GM19238 (cell line): ENCODE results near the gene PRDM2.

Source experiments
- DNase-seq: peaks from one replicate; pipeline ENCODE4 v3.0.0; 2011; ENCODE audit warnings: low spot score; ENCODE audit not compliant: insufficient read length

Gene PRDM2

DNA sequence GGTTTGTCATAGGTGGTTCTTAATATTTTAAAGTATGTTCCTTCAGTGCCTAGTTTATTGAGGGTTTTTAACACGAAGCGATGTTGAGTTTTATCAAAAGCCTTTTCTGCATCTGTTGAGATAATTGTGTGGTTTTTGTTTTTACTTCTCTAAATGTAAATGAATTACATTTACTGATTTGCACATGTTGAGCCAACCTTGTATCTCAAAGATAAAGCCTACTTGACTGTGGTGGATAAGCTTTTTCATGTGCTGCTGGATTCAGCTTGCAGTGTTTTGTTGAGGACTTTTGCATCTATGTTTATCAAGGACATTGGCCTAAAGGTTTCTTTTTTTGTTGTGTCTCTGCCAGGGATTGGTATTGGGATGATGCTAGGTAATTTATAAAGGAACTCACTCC lies 142.5 kb downstream of the PRDM2 start:
- DNase-seq, result no peak

DNA sequence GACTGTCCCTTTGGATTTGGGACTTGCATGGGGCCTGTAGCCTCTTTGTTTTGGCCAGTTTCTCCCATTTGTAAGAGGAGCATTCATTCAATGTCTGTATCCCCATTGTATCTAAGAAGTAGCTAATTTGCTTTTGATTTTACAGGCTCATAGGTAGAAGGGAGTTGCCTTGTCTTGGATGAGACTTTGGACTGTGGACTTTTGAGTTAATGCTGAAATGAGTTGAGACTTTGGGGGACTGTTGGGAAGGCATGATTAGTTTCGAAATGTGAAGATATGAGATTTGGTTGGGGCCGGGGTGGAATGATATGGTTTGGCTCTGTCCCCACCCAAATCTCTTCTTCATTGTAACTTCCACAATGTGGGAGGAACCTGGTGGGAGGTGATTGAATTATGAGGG lies 151.7 kb downstream of the PRDM2 start:
- no peak for DNase-seq

DNA sequence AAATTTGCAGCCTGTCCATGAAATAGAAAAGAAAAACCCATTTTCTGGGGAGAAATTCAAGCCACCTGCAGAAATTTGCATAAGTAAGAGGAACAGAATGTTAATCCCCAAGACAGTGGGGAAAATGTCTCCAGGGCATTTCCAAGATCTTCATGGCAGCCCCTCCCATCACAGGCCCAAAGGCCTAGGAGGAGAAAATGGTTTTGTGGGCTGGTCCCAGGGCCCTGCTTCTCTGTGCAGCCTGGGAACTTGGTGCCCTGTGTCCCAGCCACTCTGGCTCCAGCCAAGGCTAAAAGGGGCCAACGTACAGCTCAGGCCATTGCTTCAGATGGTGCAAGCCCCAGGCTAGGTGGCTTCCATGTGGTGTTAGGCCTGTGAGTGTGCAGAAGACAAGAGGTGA lies 155.6 kb downstream of the PRDM2 start:
- DNase-seq, result no peak

DNA sequence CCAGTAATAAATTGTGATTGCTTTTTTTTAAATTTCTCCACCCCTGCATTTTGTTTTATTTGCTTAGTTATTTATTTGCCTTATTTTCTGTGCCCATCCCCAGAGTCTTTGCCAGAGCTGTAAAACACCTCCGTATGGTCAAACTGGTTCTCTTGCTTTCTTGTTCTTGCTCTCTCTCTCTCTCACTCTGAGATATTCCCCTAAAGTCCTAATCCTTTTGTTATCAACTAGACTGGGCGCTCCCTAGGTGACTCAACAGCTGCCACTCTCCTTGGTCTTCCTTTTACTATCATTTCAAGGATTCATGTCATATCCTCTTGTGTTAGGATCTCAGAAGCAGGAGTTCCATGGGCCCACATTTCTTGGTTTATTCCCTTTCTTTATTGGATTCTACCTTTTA lies 160.0 kb downstream of the PRDM2 start:
- DNase-seq, result no peak

DNA sequence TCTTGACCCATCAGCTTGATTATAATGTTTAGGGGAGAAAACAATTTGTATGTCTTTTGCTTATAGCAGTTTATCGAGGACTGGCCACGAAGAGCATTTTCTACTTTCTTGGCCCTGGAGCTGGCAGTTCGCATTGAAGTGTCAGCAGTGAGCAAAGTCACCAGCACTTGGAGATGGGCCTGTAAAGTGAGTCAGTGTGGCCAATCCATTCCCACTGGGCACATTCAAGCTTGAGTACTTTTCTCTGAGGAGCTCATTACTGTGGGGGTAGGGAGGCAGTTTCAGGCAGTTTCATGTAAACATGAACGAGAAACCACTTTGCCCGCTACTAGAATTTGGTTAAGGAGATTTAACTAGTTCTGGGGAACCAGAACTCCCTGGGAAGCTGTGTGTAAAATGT lies 164.8 kb downstream of the PRDM2 start:
- no peak for DNase-seq

DNA sequence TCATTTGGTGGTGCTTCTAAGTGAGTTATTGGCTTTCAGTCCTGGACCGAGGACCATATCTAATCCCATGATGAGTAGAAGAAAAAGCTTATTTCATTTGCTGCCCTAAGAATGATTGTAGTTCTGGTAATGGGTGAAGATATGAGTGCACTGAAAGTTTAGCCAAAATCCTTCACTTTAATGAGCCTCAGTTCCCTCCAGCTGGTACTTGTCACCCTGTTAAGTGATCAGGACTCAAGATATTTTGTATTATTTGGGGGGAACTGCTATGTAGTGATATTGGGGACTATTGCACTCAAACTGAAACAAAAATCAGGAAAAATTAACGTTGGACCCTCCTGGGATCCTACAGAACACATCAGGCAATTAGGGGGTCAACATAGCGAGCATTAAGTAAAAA lies 165.9 kb downstream of the PRDM2 start:
- DNase-seq, result no peak

DNA sequence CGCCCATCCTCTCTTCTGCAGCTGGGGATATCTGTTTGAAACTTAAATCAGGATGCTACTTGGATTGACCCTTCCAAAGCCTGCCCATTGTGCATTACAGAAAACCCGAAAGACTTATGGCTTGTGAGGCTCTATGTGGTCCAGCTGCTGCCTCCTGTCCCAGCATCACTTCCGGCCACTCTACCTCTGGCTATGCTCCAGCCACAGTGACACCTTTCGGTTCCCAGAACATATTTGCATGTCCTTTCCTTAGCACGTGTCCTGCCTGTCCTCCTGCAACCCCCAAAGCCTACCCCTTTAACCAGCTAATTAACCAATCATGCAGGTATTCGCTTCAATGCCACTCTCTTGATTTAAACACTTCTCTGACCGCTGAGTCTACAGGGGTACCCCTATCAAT lies 167.6 kb downstream of the PRDM2 start:
- no peak for DNase-seq

DNA sequence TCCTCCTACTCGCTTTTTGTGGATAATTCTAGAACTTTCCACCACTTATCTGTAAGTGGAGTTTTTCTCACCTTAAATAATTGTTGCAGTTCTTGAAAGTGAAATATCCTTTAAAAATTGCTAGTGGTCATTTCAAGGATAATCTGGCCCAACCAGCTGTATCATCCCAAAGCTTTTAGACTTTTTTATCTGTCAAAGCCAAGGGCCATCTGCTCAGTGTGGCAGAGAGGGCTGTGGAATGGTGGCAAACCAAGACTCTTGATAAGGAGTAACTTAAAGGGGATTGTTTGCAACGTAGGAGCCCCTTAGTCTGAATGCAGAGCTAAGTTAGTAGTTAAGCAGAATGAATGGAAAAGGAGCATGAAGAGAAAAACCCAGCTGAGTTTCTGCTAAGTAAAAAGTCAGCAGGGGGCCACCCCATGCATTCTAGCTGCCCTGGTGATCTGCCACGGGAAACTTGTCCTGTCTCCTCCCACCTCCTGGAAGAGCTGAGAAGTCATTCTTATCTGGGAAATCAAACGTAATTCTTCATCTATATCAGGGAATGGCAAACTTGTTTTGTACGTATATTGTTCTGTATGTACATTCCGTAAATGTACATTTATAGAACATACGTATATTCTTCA lies 169.3 kb downstream of the PRDM2 start:
- no peak for DNase-seq

DNA sequence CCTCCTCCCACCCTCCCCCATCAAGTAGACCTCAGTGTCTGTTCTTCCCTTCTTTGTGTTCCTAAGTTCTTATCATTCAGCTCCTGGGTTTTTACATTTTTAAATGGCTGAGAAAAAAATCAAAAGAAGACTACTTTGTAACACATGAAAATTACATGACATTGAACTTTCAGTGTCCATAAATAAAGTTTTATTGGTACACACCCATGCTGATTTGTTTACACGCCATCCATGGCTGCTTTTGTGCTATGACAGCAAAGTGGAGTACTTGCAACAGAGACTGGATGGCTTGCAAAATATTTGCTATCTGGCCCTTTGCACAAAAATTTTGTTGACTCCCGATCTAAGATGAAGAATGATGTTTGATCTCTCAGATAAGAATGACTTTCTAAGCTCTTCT lies 171.4 kb downstream of the PRDM2 start:
- no peak for DNase-seq

DNA sequence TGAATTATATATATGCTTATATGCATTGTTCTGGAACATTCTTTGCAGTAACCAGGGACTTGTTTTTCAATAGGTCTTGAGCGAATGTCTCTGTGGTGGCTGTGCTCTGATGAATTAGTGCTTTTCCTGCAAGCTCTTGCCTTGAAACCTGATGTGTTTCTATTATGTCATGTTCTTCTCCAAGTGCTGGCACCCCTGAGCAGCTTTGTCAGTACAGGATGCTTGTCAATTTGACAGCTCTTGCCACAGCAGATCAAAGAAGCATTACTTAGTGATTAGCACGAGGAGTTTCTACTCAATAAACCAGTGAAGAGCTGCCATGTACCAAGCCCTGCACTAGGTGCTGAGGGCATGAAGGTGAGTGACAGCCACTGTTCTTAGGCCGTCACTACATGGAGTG lies 171.9 kb downstream of the PRDM2 start:
- DNase-seq, result no peak

DNA sequence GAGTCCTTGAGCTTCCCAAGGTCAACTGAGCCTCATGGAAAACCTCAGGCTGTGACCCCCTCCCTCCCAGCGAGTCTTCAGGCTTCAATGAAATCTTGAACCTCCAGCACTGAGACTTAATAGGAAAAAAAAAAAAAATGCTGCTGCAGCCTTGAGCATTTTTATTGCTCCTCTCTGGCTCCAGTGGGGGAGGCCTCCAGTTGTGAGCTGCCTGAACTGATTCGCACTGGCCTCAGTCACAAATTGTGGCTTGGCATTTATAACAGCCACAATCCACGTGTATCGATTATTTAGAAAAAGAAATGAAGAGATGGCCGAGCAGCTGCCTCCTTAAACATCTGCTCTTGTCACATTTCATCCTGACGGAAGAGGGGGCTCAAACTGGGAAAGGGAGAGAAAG lies 173.0 kb downstream of the PRDM2 start:
- no peak for DNase-seq
